ENCODE measurements around the gene ERC2. TPM values are rescaled to one million over a fixed set of nuclear protein-coding genes. Genes with fewer than 3 reads are reported as not detected.

Gene ERC2
- total and polyA plus RNA-seq, 2 donors (not counting 3 experiments of a cell fraction or from before 2014, with no cell fraction given), result 5.6 to 15.5 TPM

DNA sequence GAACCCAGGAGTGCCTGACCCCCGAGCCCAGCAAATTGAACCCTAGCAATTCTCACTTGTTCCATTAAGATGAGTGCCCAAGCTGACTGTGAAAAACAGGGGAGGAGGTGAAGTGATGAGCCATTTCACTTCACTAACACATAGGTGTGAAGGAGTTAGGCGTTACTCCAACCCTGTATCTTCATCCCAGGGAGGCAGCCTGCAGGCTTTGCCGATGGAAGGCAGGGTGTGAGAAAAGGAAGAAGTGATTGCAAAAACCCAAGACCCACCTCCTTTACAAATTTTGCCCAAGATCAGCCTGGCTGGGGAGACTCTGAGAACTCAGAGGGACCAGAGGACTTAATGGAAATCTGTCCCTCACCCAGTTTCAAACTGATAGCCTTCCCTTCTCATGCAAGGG lies 851.5 kb downstream of the ERC2 start:
- no peak overlapping the region for H3K27ac ChIP-seq (ENCODE audit: insufficient read depth, low read depth, low read length)
- FAIRE-seq (no peak), DNase-seq (ENCODE audit: low read depth, low spot score) (no peak)
- ChIA-PET CTCF (interaction anchor here (1.2 kb wide), 1 partner anchor 14 kb away, joined by 3 read pairs; no protein-coding TSS in a partner anchor), POLR2A (no interaction called here)
- no peaks in the 10 kb centered on the region for H3K9me1 ChIP-seq (replicated peaks; ENCODE audit: control insufficient read depth, extremely low read depth, insufficient read depth, low read length)
- TF ChIP-seq GATA2 (IDR thresholded peaks at IDR 0.05; ENCODE audit: insufficient read depth, insufficient read length, low read depth, low read length) (no peak), FOS (IDR thresholded peaks at IDR 0.05; ENCODE audit: borderline replicate concordance, insufficient read depth, low read length) (no peak), JUN (IDR thresholded peaks at IDR 0.05; ENCODE audit: borderline replicate concordance, insufficient read depth, insufficient read length, low read depth) (no peak), MYC (IDR thresholded peaks at IDR 0.05; ENCODE audit: low read depth, low read length) (no peak), POLR2AphosphoS5 (IDR thresholded peaks at IDR 0.05; ENCODE audit: insufficient read depth, low read depth, low read length) (no peak)
- H3K9me3 ChIP-seq (replicated peaks; ENCODE audit: control insufficient read depth, insufficient read depth, low read length), result no peaks in the 10 kb centered on the region
- no peak overlapping the region for H3K9ac ChIP-seq (replicated peaks; ENCODE audit: extremely low read depth, insufficient read depth, low read length)
- peaks cover 15% of the 10 kb centered on the region for H3K4me1 ChIP-seq (ENCODE audit: control insufficient read depth, extremely low read depth, insufficient read depth, low read length)
- H3K4me2 ChIP-seq (ENCODE audit: insufficient read depth, low read length), result no peak overlapping the region
- H2AFZ ChIP-seq (ENCODE audit: low read depth, low read length), result no peak overlapping the region
- H3K27me3 ChIP-seq (ENCODE audit: control insufficient read depth in 2 of 2, insufficient read depth in 2 of 2, low read length in 2 of 2), result peaks cover 0 to 4% of the 10 kb centered on the region in 2 experiments
- H3K79me2 ChIP-seq (ENCODE audit: control insufficient read depth, insufficient read depth, low read length), result no peaks in the 10 kb centered on the region
- H3K36me3 ChIP-seq (ENCODE audit: control insufficient read depth in 2 of 2, extremely low read depth in 1 of 2, insufficient read depth in 2 of 2, low read length in 2 of 2), result no peaks in the 10 kb centered on the region
- BruUV-seq (replicated peaks), result no TSS peak
- no peaks in the 10 kb centered on the region for H4K20me1 ChIP-seq (replicated peaks; ENCODE audit: control insufficient read depth, extremely low read depth, insufficient read depth, low read length)
- intact Hi-C loops (cut with micrococcal nuclease), result no loop called here
- no peak overlapping the region for H3K4me3 ChIP-seq (replicated peaks in 1 of 3; ENCODE audit: insufficient read depth in 1 of 3, low read depth in 1 of 3, low read length in 3 of 3)
- dilution Hi-C loops (cut with MboI; ENCODE audit: extremely low pct_ligation_motif_present, low sequenced_read_pairs), result no loop called here

DNA sequence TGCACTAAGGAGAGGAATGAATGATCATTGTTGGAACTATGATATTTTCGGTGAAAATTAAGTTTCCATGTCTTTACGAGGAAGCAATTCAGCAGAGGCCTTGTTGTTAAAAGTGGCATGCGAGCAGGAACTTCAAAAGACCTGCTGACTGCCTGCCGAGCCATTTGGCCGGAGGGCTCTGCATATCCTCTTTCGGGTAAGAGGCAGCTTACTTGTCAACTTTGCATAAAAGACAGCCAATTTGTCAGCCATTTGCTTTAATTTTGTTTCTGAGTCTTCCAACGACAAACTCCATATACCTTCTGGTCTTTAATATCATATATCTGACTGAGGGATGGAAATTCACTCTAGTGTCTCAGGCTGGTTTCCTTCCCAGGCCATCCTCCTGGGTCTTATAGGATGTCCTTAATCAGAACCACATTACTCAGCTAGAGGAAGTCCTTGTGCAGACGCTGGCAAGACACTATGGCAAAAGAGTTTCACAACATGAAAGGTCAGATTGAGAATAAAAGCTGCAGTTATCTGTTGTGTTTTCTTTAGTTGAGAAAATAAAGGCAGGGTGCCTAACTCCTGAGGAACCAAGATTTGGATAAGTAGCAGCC lies 852.5 kb downstream of the ERC2 start:
- POLR2A ChIA-PET, result no interaction called here
- TF ChIP-seq, protein P1, sequence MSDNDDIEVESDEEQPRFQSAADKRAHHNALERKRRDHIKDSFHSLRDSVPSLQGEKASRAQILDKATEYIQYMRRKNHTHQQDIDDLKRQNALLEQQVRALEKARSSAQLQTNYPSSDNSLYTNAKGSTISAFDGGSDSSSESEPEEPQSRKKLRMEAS (IDR thresholded peaks at IDR 0.05; ENCODE audit: insufficient read depth, insufficient read length), result no peak
- TF ChIP-seq JUN (IDR thresholded peaks at IDR 0.05; ENCODE audit: borderline replicate concordance, insufficient read depth, insufficient read length, low read depth), result no peak
- TF ChIP-seq POLR2A (IDR thresholded peaks at IDR 0.05; ENCODE audit: low read depth, low read length), result no peak
- TF ChIP-seq EZH2 (IDR thresholded peaks at IDR 0.05; ENCODE audit: borderline replicate concordance, low read depth, low read length, severe bottlenecking), result no peak
- TF ChIP-seq, protein P2, sequence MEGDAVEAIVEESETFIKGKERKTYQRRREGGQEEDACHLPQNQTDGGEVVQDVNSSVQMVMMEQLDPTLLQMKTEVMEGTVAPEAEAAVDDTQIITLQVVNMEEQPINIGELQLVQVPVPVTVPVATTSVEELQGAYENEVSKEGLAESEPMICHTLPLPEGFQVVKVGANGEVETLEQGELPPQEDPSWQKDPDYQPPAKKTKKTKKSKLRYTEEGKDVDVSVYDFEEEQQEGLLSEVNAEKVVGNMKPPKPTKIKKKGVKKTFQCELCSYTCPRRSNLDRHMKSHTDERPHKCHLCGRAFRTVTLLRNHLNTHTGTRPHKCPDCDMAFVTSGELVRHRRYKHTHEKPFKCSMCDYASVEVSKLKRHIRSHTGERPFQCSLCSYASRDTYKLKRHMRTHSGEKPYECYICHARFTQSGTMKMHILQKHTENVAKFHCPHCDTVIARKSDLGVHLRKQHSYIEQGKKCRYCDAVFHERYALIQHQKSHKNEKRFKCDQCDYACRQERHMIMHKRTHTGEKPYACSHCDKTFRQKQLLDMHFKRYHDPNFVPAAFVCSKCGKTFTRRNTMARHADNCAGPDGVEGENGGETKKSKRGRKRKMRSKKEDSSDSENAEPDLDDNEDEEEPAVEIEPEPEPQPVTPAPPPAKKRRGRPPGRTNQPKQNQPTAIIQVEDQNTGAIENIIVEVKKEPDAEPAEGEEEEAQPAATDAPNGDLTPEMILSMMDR (IDR thresholded peaks at IDR 0.05; ENCODE audit: extremely low read depth in 1 of 2, insufficient read depth in 1 of 2, low read depth in 1 of 2, low read length in 2 of 2), result no peak
- TF ChIP-seq FOS (IDR thresholded peaks at IDR 0.05; ENCODE audit: borderline replicate concordance, insufficient read depth, low read length), result no peak
- TF ChIP-seq GATA2 (IDR thresholded peaks at IDR 0.05; ENCODE audit: insufficient read depth, insufficient read length, low read depth, low read length), result no peak
- TF ChIP-seq POLR2AphosphoS5 (IDR thresholded peaks at IDR 0.05; ENCODE audit: insufficient read depth, low read depth, low read length), result no peak
- no peak for TF ChIP-seq MYC (IDR thresholded peaks at IDR 0.05; ENCODE audit: low read depth, low read length)
- H3K4me2 ChIP-seq (ENCODE audit: insufficient read depth, low read length), result no peak overlapping the region
- FAIRE-seq, result no peak
- H3K9me3 ChIP-seq (replicated peaks; ENCODE audit: control insufficient read depth, insufficient read depth, low read length), result no peaks in the 10 kb centered on the region
- BruUV-seq (replicated peaks), result no TSS peak
- H2AFZ ChIP-seq (ENCODE audit: low read depth, low read length), result no peak overlapping the region
- H3K9ac ChIP-seq (replicated peaks; ENCODE audit: extremely low read depth, insufficient read depth, low read length), result no peak overlapping the region
- intact Hi-C loops (cut with micrococcal nuclease), result no loop called here
- dilution Hi-C loops (cut with MboI; ENCODE audit: extremely low pct_ligation_motif_present, low sequenced_read_pairs), result no loop called here
- H3K79me2 ChIP-seq (ENCODE audit: control insufficient read depth, insufficient read depth, low read length), result no peaks in the 10 kb centered on the region
- no peak overlapping the region for H3K27ac ChIP-seq (ENCODE audit: insufficient read depth, low read depth, low read length)
- CTCF ChIA-PET, result no interaction called here
- H3K9me1 ChIP-seq (replicated peaks; ENCODE audit: control insufficient read depth, extremely low read depth, insufficient read depth, low read length), result no peaks in the 10 kb centered on the region
- no peak overlapping the region for H3K4me3 ChIP-seq (replicated peaks in 1 of 3; ENCODE audit: insufficient read depth in 1 of 3, low read depth in 1 of 3, low read length in 3 of 3)
- DNase-seq (ENCODE audit: low read depth, low spot score), result no peak
- H3K27me3 ChIP-seq (ENCODE audit: control insufficient read depth in 2 of 2, insufficient read depth in 2 of 2, low read length in 2 of 2), result peaks cover 0 to 4% of the 10 kb centered on the region in 2 experiments
- H3K4me1 ChIP-seq (ENCODE audit: control insufficient read depth, extremely low read depth, insufficient read depth, low read length), result peaks cover 11% of the 10 kb centered on the region
- H3K36me3 ChIP-seq (ENCODE audit: control insufficient read depth in 2 of 2, extremely low read depth in 1 of 2, insufficient read depth in 2 of 2, low read length in 2 of 2), result no peaks in the 10 kb centered on the region
- no peaks in the 10 kb centered on the region for H4K20me1 ChIP-seq (replicated peaks; ENCODE audit: control insufficient read depth, extremely low read depth, insufficient read depth, low read length)
